Choroid plexus epithelial cell (primary cell): ENCODE results near the gene GPHB5.

ENCODE experiments used
- DNase-seq: peaks from one replicate; pipeline ENCODE4 v3.0.0-alpha.2; 2010; ENCODE audit warnings: low read depth
- H3K4me3 ChIP-seq: 2 replicates; pipeline ENCODE4 v1.5.1; 2011; ENCODE audit warnings: low read depth, mild to moderate bottlenecking, control low read depth, low read length, moderate library complexity
- TF ChIP-seq, protein P1 (sequence below): conservative IDR thresholded peaks from 2 replicates; pipeline ENCODE4 v1.5.1; 2011; ENCODE audit warnings: low read depth, mild to moderate bottlenecking, control low read depth, inconsistent platforms, low read length, moderate library complexity

GPHB5 gene, protein sequence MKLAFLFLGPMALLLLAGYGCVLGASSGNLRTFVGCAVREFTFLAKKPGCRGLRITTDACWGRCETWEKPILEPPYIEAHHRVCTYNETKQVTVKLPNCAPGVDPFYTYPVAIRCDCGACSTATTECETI

DNA sequence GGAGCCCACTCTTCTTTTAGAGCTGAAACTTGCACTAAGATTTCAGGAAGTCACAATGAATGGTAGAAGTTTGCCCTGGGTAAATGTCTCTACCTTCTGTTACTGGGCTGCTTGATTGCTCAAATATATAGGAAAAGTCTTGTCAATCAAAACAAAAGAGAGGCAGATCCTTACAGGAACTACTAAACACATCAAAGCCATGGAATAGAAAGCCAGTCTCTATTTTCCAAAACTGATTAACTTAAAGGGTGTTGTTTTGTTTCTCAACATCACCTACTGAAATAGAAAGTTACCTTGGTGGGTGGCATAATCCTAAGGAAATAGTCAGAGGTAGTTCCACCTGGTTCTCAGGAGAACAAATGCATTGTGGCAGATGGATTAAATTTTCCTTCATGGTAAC is at the start of gene GPHB5:
Gene GPHB5, minus strand, starts transcription at position 101 of the 400 bp plus-strand sequence. CDS start 1,086 bp downstream, outside the sequence.
- TF ChIP-seq, protein P1, sequence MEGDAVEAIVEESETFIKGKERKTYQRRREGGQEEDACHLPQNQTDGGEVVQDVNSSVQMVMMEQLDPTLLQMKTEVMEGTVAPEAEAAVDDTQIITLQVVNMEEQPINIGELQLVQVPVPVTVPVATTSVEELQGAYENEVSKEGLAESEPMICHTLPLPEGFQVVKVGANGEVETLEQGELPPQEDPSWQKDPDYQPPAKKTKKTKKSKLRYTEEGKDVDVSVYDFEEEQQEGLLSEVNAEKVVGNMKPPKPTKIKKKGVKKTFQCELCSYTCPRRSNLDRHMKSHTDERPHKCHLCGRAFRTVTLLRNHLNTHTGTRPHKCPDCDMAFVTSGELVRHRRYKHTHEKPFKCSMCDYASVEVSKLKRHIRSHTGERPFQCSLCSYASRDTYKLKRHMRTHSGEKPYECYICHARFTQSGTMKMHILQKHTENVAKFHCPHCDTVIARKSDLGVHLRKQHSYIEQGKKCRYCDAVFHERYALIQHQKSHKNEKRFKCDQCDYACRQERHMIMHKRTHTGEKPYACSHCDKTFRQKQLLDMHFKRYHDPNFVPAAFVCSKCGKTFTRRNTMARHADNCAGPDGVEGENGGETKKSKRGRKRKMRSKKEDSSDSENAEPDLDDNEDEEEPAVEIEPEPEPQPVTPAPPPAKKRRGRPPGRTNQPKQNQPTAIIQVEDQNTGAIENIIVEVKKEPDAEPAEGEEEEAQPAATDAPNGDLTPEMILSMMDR = no peak
- no peak for DNase-seq
- H3K4me3 ChIP-seq = no peak within 1 kb of the TSS

DNA sequence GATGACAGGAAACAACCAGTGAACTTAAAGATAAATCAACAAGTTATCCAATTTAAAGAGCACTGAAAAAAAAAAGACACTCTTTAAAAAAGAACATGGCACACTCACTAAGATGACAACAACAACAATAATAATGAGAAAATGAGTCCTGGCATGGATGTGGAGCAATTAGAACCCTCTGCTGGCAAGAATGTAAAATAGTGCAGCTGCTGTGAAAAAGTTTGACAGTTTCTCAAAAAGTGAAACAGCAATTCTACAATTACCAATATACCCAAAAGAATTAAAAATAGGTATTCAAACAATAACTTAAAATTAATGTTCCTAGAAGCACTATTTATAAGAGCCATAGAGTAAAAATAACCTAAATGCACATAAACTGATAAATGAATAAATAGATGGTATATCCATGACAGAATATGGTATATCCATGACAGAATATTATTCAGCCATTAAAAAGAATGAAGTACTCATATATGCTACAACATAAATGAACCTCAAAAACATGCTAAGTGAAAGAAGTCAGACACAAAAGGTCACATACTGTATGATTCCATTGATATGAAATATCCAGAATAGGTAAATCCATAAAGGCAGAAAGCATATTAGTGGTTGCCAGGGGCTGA is 49.1 kb upstream of the GPHB5 start:
- TF ChIP-seq, protein P1 = peak; percentile 23
- H3K4me3 ChIP-seq = no peak overlapping the region
- DNase-seq = no peak

DNA sequence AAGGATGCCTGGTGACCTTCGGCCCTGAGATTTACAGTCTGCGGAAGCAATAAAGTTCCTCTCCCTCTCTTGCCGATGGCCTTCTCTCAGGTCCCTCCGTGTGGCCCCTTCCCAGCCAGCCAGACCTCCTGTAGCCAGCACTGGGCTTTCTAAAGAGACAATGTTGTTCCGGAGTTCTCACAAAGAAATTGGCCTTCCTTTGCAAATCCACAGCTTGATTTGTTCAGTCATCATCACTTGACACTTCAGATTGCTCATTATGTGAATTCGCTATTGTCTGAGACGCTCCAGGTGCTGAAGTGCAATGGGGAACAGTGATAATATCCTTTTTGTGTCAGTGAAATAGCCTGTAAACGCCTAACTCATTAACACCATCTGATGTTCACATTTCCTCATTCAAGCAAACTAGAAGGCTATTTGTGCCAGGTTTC is 43.7 kb upstream of the GPHB5 start:
- TF ChIP-seq, protein P1 = no peak
- H3K4me3 ChIP-seq = no peak overlapping the region

DNA sequence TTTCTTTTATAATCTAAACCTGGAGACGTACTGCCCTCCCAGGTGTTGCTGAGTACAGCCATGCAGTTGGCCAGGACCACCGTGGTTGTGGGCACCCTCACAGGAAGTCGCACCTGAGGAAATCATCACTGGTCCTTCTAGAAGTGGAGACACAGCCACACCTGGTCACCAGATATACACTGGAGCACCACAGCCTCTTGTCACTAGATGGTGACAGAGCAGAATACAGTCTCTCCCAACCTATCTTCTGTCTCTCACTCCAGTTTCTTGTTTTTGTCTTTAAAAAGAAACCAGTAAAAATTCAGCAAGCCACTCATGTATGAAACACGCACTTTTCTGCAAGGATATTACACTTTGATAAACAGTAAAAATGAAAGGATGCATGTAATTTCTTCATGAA is 43.1 kb upstream of the GPHB5 start:
- DNase-seq = no peak
- no peak overlapping the region for H3K4me3 ChIP-seq
- TF ChIP-seq, protein P1 = no peak

More for the DNA sequence above, 43.7 kb upstream of the GPHB5 start:
- no peak for DNase-seq

DNA sequence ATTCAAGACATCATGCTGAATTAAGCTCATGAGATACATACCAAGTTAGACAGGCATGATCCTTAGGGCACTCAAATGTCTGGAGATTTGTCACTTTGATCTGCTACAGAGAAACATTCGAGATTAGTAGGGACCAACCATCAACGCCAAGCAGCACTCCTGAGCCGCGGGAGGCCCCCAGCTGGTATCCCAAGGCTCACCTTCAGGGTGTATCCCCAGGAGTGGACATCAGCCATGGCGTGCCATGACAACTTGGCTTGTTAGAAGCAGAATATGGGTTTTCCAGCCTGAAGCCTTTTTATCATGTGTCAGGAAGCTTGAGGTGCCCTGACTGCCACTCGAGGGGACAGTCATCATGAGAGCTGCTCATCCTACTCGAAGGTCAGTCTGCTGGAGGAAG is 39.1 kb upstream of the GPHB5 start:
- TF ChIP-seq, protein P1 = no peak
- DNase-seq = no peak
- no peak overlapping the region for H3K4me3 ChIP-seq

DNA sequence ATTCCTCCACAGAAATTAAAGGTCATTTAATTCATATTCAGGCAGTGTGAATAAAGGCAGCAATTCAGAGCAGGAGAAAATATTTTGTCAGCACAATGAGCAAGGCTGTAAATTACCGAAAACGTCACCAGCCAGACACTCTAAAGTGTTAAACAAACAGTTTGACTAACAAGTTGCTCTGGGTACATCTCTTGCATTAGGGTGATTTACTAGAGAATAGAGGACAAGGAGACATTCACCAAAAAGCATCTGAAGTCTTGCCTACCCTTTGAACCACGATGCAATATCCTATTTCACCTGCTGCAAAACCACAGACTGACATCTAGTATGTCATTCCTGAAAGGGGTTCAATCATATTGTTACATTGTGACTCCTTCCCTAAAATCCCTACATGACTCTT is 27.1 kb upstream of the GPHB5 start:
- DNase-seq = no peak
- H3K4me3 ChIP-seq = no peak overlapping the region
- TF ChIP-seq, protein P1 = no peak

DNA sequence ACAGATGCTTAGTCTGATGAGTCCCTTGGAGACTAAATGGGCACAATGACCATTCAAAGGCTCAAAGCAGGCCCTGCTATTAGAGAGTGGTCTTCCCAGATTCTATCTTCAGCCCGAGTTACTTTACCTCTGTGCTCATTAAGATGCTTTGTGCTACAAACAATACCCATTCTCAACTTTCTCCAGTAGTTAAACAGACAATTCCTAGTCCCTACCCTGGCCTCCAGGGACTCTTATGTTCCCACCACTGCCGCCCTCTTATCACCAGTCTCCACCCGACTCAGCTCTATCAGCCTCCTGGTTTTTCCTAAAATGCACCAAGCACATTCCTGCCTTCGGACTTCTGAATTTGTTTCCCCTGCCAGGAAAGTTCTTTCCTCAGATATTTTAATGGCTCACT is 25.6 kb upstream of the GPHB5 start:
- DNase-seq = no peak
- H3K4me3 ChIP-seq = no peak overlapping the region
- TF ChIP-seq, protein P1 = no peak
